HepG2 (cell line): ENCODE results near the gene RSPH9. TPM values are rescaled to one million over a fixed set of nuclear protein-coding genes. Genes with fewer than 3 reads are reported as not detected.
A peak's percentile ranks its signal among the peaks of the same experiment; 100 is the strongest.

ENCODE experiments used
- CENPT ChIP-seq: sonication (generic); formaldehyde crosslinking; IDR thresholded peaks from 2 replicates; pipeline ENCODE4 v1.8.0; 2022; ENCODE audit warnings: low read depth, mild to moderate bottlenecking, moderate library complexity, missing genetic modification reagents
- CHD2 ChIP-seq: IDR thresholded peaks from 2 replicates; pipeline ENCODE4 v1.6.1; 2011; ENCODE audit warnings: low read depth, low read length, improper control_type of control experiment
- CREB3 ChIP-seq: sonication (generic); formaldehyde crosslinking; IDR thresholded peaks from 2 replicates; pipeline ENCODE4 v1.5.0; 2020; ENCODE audit warnings: missing genetic modification reagents
- CSRNP2 ChIP-seq: sonication (generic); formaldehyde crosslinking; conservative IDR thresholded peaks from 2 replicates; pipeline ENCODE4 v1.8.0; 2022; ENCODE audit warnings: low read depth, missing genetic modification reagents
- ERF ChIP-seq: IDR thresholded peaks from 2 replicates; pipeline ENCODE4 v1.6.1; 2018; ENCODE audit warnings: missing biosample characterization, missing genetic modification reagents
- GATAD1 ChIP-seq: IDR thresholded peaks from 2 replicates; pipeline ENCODE4 v1.6.1; 2016; ENCODE audit warnings: missing genetic modification reagents, missing compliant biosample characterization
- KDM3A ChIP-seq: IDR thresholded peaks from 2 replicates; pipeline ENCODE4 v1.6.1; 2018; ENCODE audit warnings: low read depth, missing compliant biosample characterization
- MBD4 ChIP-seq: IDR thresholded peaks from 2 replicates; pipeline ENCODE4 v1.6.1; 2012; ENCODE audit warnings: low read length, inconsistent platforms, borderline replicate concordance
- MLLT10 ChIP-seq: sonication (generic); formaldehyde crosslinking; IDR thresholded peaks from 2 replicates; pipeline ENCODE4 v1.4.0; 2020; ENCODE audit warnings: missing genetic modification reagents
- POLR2AphosphoS2 ChIP-seq: IDR thresholded peaks from 2 replicates; pipeline ENCODE4 v1.6.1; 2011; ENCODE audit warnings: low read depth, low read length, improper control_type of control experiment
- RFX3 ChIP-seq: IDR thresholded peaks from 2 replicates; pipeline ENCODE4 v1.6.1; 2016; ENCODE audit warnings: missing biosample characterization, missing genetic modification reagents
- SNAI1 ChIP-seq: sonication (generic); formaldehyde crosslinking; IDR thresholded peaks from 2 replicates; pipeline ENCODE4 v1.5.0; 2020; ENCODE audit warnings: mild to moderate bottlenecking, missing genetic modification reagents, borderline replicate concordance
- ZFP36 ChIP-seq: fragments of 150-350 bp; IDR thresholded peaks from 2 replicates; pipeline ENCODE4 v1.6.1; 2018; ENCODE audit warnings: borderline replicate concordance, low read length, low read depth; ENCODE audit not compliant: partially characterized antibody
- ZFP62 ChIP-seq: sonication (generic); formaldehyde crosslinking; IDR thresholded peaks from 2 replicates; pipeline ENCODE4 v1.4.0; 2020; ENCODE audit warnings: missing genetic modification reagents
- ZFYVE20 ChIP-seq: sonication (generic); formaldehyde crosslinking; IDR thresholded peaks from 2 replicates; pipeline ENCODE4 v1.8.0; 2023; ENCODE audit warnings: low read depth, mild to moderate bottlenecking, moderate library complexity, missing genetic modification reagents, borderline replicate concordance
- ZKSCAN5 ChIP-seq: sonication (generic); formaldehyde crosslinking; IDR thresholded peaks from 2 replicates; pipeline ENCODE4 v1.5.1; 2020; ENCODE audit warnings: mild to moderate bottlenecking, missing genetic modification reagents
- ZNF280D ChIP-seq: sonication (generic); formaldehyde crosslinking; IDR thresholded peaks from 2 replicates; pipeline ENCODE4 v1.5.1; 2020; ENCODE audit warnings: mild to moderate bottlenecking, missing genetic modification reagents
- ZNF335 ChIP-seq: sonication (generic); formaldehyde crosslinking; IDR thresholded peaks from 2 replicates; pipeline ENCODE4 v1.4.0; 2020; ENCODE audit warnings: missing genetic modification reagents
- ZNF354B ChIP-seq: sonication (generic); formaldehyde crosslinking; IDR thresholded peaks from 2 replicates; pipeline ENCODE4 v1.8.0; 2022; ENCODE audit warnings: mild to moderate bottlenecking, missing genetic modification reagents
- ZSCAN31 ChIP-seq: sonication (generic); formaldehyde crosslinking; IDR thresholded peaks from 2 replicates; pipeline ENCODE4 v1.5.0; 2020; ENCODE audit warnings: low read depth, mild to moderate bottlenecking, missing genetic modification reagents
- polyA plus RNA-seq, 8 experiments: library from polyadenylated mRNA; depleted of rRNA in 3 of 8; stranded (reverse) in 7 of 8; unstranded in 1 of 8; fragments of >200 nt; fragmentation: Illumina TruSeq in 4 of 8; extraction: Trizol in 4 of 8; gene quantifications; 2 replicates each; pipeline versions ENCODE4 v1.2.1 to v1.2.3, GENCODE V29; 2011 to 2016; ENCODE audit warnings: low read depth in 4 of 8, missing spikeins in 1 of 8, mixed read lengths in 1 of 8; ENCODE audit not compliant: insufficient read depth in 1 of 8
- total RNA-seq, 5 experiments: library from RNA; depleted of rRNA; stranded (reverse); fragments of >200 nt; fragmentation: Illumina TruSeq; extraction: Trizol; gene quantifications; 2 replicates each; pipeline ENCODE4 v1.2.3, GENCODE V29; 2016; ENCODE audit warnings: low read depth in 1 of 5
- TF ChIP-seq, protein P1 (sequence below): sonication (generic); formaldehyde crosslinking; IDR thresholded peaks from 2 replicates; pipeline ENCODE4 v1.9.0; 2022; ENCODE audit warnings: missing genetic modification reagents, mild to moderate bottlenecking, borderline replicate concordance

The RSPH9 gene
- total and polyA plus RNA-seq, 2 of the 13 experiments (the other 11 are each of a cell fraction or from before 2014, with no cell fraction given) = 0.04 TPM; not detected in 1

DNA sequence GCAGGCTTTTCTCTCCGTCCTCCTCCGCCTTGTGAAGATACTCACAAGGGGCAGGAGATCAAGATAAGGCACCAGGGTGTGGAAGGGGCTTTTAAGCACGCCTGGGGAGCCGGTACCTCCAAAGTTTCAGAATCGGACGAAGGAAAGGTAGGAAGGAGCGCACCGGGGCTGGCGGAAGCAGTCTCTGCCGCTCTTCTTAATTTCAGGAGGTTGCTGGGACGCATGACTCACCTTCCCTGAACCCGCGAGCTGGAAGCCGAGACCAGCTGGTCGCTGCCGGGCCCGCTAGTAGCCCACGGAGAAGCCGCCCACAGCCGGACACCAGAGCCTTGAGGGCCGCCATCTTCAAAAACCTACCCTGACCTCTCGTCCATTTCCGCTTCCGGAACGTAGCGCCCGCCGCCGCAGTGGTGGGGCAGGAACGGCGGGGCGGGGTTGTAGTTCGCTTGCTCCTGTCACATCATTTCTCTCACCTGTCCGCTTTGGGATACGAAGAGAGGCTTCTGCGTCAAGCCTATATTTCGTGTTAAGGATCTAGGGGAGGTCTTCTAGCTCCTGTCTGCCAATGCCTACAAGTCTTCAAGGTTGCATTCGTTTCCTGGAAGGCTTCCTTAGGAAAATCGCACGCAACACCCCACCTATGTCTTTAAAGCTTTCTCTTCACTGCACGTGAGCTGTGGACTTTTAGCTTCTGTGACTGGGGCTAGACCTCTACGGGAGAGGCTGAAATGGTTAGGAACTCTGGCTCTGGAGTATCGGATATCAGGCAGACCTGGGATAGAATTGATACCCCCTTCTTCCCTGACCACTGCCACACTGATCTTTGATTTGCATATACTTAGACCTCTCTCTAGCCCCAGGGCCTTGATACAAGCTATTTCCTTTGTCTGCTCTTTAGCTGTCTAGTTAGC, 42.9 kb downstream of the RSPH9 start, which contains the start of gene MRPS18A (continued):
- TF ChIP-seq CHD2 (0 out of 2 replicates have a peak, but pooled peaks have one; percentile 42), ZFYVE20 (0 out of 2 replicates have a peak, but pooled peaks have one; percentile 28), ERF (CRISPR knock-in tag) (peak; percentile 88), ZFP36 (no peak), ZNF335 (no peak), POLR2AphosphoS2 (no peak), KDM3A (peak; percentile 60; the same call in 1 of the 2 replicates), ZFP62 (peak; percentile 34; the same call in 1 of the 2 replicates), ZNF280D (CRISPR knock-in tag) (peak; percentile 86; the same call in 1 of the 2 replicates), RFX3 (CRISPR knock-in tag) (no peak), ZKSCAN5 (CRISPR knock-in tag) (no peak), SNAI1 (CRISPR knock-in tag) (no peak; the same call in 1 of the 2 replicates), MBD4 (no peak), ZNF354B (CRISPR knock-in tag) (no peak), CENPT (CRISPR knock-in tag) (no peak), ZSCAN31 (no peak), MLLT10 (CRISPR knock-in tag) (no peak), GATAD1 (CRISPR knock-in tag) (peak; percentile 97), CREB3 (no peak), CSRNP2 (no peak)
- TF ChIP-seq, protein P1, sequence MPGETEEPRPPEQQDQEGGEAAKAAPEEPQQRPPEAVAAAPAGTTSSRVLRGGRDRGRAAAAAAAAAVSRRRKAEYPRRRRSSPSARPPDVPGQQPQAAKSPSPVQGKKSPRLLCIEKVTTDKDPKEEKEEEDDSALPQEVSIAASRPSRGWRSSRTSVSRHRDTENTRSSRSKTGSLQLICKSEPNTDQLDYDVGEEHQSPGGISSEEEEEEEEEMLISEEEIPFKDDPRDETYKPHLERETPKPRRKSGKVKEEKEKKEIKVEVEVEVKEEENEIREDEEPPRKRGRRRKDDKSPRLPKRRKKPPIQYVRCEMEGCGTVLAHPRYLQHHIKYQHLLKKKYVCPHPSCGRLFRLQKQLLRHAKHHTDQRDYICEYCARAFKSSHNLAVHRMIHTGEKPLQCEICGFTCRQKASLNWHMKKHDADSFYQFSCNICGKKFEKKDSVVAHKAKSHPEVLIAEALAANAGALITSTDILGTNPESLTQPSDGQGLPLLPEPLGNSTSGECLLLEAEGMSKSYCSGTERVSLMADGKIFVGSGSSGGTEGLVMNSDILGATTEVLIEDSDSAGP = peak; percentile 91; the same call in 1 of the 2 replicates
